K562 (cell line): Measurements from ENCODE around the gene TBL1X. TPM values are rescaled to one million over a fixed set of nuclear protein-coding genes. Genes with fewer than 3 reads are reported as not detected.

Experiments used
- ATAC-seq: fragments of 200-7000 bp; cut with Tn5 transposase; 3 replicates; pipeline ENCODE4 v1.9.1; 2020; ENCODE audit warnings: moderate library complexity
- BruUV-seq: library from RNA; stranded (reverse); fragments of 400-500 nt; replicated peaks from 2 replicates; lab custom pipeline; 2021; lab: Mats Ljungman, UMichigan
- CTCF ChIA-PET: fragments of 300-600 bp; formaldehyde crosslinking; extraction: SDS; loops from one replicate; lab custom pipeline; 2021; ENCODE audit warnings: low intra/inter-chr PET ratio; lab: Yijun Ruan, JAX
- POLR2A ChIA-PET: fragments of 300-600, 350-650 bp; sonication (Branson Sonifier 250); formaldehyde crosslinking; extraction: SDS; loops from one replicate; lab custom pipeline; 2021; ENCODE audit warnings: antibody characterized with exemption, inconsistent platforms; lab: Yijun Ruan, JAX
- DNase-seq, 4 experiments: peaks; one replicate each; pipeline versions ENCODE4 v3.0.0 to v3.0.0-alpha.2; 2011 to 2018; ENCODE audit warnings: low spot score in 3 of 4, mixed read lengths in 3 of 4; ENCODE audit errors: extremely low read depth in 1 of 4
- FAIRE-seq: peaks from 2 replicates; lab custom pipeline; 2011; peaks lifted over from hg19 to GRCh38; lab: Jason Lieb, UNC
- H2AFZ ChIP-seq: 2 replicates; pipeline ENCODE4 v1.6.0; 2011; ENCODE audit warnings: low read depth, low read length, control low read depth, inconsistent platforms
- H3K27ac ChIP-seq: fragments of 200-600 bp; 3 replicates; pipeline ENCODE4 v1.8.0; 2011; ENCODE audit warnings: low read depth, mild to moderate bottlenecking, control low read depth, inconsistent platforms, low read length, moderate library complexity, mixed read lengths; ENCODE audit errors: extremely low read depth
- H3K27me3 ChIP-seq, 2 experiments: fragments of 300-600 bp in 1 of 2; 2 replicates in 1 of 2; 3 replicates in 1 of 2; pipeline versions ENCODE4 v1.6.0 to v1.8.0; 2011; ENCODE audit warnings: inconsistent platforms in 2 of 2, low read length in 2 of 2, mild to moderate bottlenecking in 1 of 2, mixed read lengths in 1 of 2, moderate library complexity in 1 of 2; ENCODE audit not compliant: control insufficient read depth in 2 of 2, insufficient read depth in 2 of 2
- H3K36me3 ChIP-seq: fragments of 300-600 bp; 3 replicates; pipeline ENCODE4 v1.8.0; 2011; ENCODE audit warnings: mild to moderate bottlenecking, low read length, inconsistent platforms; ENCODE audit not compliant: control insufficient read depth, insufficient read depth
- H3K4me1 ChIP-seq, 2 experiments: fragments of 200-600 bp in 1 of 2; replicated peaks in 1 of 2; 2 replicates in 1 of 2; 3 replicates in 1 of 2; pipeline versions ENCODE4 v1.5.1 to v1.8.0; 2011; ENCODE audit warnings: inconsistent platforms in 2 of 2, low read length in 2 of 2, mild to moderate bottlenecking in 1 of 2, mixed read lengths in 1 of 2, moderate library complexity in 1 of 2; ENCODE audit not compliant: control insufficient read depth in 2 of 2, insufficient read depth in 2 of 2
- H3K4me2 ChIP-seq: 2 replicates; pipeline ENCODE4 v1.6.1; 2011; ENCODE audit warnings: low read length, control low read depth, inconsistent platforms, mixed read lengths; ENCODE audit not compliant: insufficient read depth
- H3K4me3 ChIP-seq: fragments of 200-600 bp; sonication (generic), shearing (Covaris generic); 2 replicates; pipeline ENCODE4 v1.5.1; 2016; ENCODE audit warnings: control low read depth, inconsistent platforms
- H3K79me2 ChIP-seq: fragments of 200-600 bp; 3 replicates; pipeline ENCODE4 v1.8.0; 2011; ENCODE audit warnings: low read length, inconsistent platforms; ENCODE audit not compliant: control insufficient read depth, insufficient read depth
- H3K9ac ChIP-seq, 2 experiments: 2 replicates each; pipeline versions ENCODE4 v1.6.0 to v1.6.1; 2011; ENCODE audit warnings: low read depth in 2 of 2, low read length in 2 of 2, control low read depth in 1 of 2, inconsistent platforms in 1 of 2, mild to moderate bottlenecking in 1 of 2, mixed read lengths in 1 of 2; ENCODE audit not compliant: insufficient read depth in 1 of 2
- H3K9me1 ChIP-seq: one replicate; pipeline ENCODE4 v1.6.0; 2011; ENCODE audit warnings: inconsistent platforms, mild to moderate bottlenecking, low read length, moderate library complexity; ENCODE audit not compliant: control insufficient read depth, insufficient read depth
- H3K9me3 ChIP-seq: replicated peaks from 2 replicates; pipeline ENCODE4 v1.5.1; 2011; ENCODE audit warnings: low read depth, low read length, inconsistent platforms; ENCODE audit not compliant: control insufficient read depth, insufficient read depth
- H4K20me1 ChIP-seq: replicated peaks from 2 replicates; pipeline ENCODE4 v1.6.1; 2011; ENCODE audit warnings: low read length, inconsistent platforms, mixed read lengths; ENCODE audit not compliant: control insufficient read depth, insufficient read depth
- ASH1L ChIP-seq: fragments of 450-650 bp; IDR thresholded peaks from 2 replicates; pipeline ENCODE4 v1.6.1; 2018; ENCODE audit warnings: borderline replicate concordance, mild to moderate bottlenecking, low read depth; ENCODE audit not compliant: partially characterized antibody
- DMBX1 ChIP-seq: fragments of 250-450 bp; sonication (Bioruptor Pico); IDR thresholded peaks from 2 replicates; pipeline ENCODE4 v1.8.0; 2022; ENCODE audit warnings: inconsistent platforms, mild to moderate bottlenecking, moderate library complexity, borderline replicate concordance
- FOS ChIP-seq: IDR thresholded peaks from 3 replicates; pipeline ENCODE4 v1.6.1; 2011; ENCODE audit not compliant: insufficient read length; ENCODE audit errors: extremely low read depth
- FOXJ2 ChIP-seq: fragments of 200-800 bp; sonication (Bioruptor generic); IDR thresholded peaks from 2 replicates; pipeline ENCODE4 v1.6.1; 2016; ENCODE audit warnings: missing genetic modification characterization, missing compliant biosample characterization
- HSF4 ChIP-seq: fragments of 250-450 bp; sonication (Bioruptor Pico); IDR thresholded peaks from 2 replicates; pipeline ENCODE4 v2.1.2; 2022; ENCODE audit warnings: mild to moderate bottlenecking, moderate library complexity, borderline replicate concordance
- PHB2 ChIP-seq: fragments of 450-650 bp; IDR thresholded peaks from 2 replicates; pipeline ENCODE4 v1.6.1; 2017; ENCODE audit warnings: low read depth
- PHF21A ChIP-seq: fragments of 450-650 bp; IDR thresholded peaks from 2 replicates; pipeline ENCODE4 v1.6.1; 2017; ENCODE audit warnings: low read depth, borderline replicate concordance
- PTBP1 ChIP-seq: fragments of 200-400 bp; formaldehyde crosslinking; IDR thresholded peaks from 2 replicates; pipeline ENCODE4 v1.6.1; 2017; ENCODE audit warnings: low read depth, low read length
- SMARCB1 ChIP-seq: IDR thresholded peaks from 2 replicates; pipeline ENCODE4 v1.6.1; 2011; ENCODE audit warnings: improper control_type of control experiment, low read depth; ENCODE audit not compliant: insufficient read length
- SMC3 ChIP-seq: conservative IDR thresholded peaks from 2 replicates; pipeline ENCODE4 v1.6.1; 2011; ENCODE audit warnings: low read depth, low read length, improper control_type of control experiment; ENCODE audit not compliant: insufficient read depth
- SREBF2 ChIP-seq: sonication (generic); formaldehyde crosslinking; IDR thresholded peaks from 2 replicates; pipeline ENCODE4 v1.4.0; 2020; ENCODE audit warnings: mild to moderate bottlenecking, missing genetic modification reagents
- SRF ChIP-seq, 2 experiments: fragments of 250-450, 450-650 bp in 1 of 2; sonication (Bioruptor Pico) in 1 of 2; sonication (generic) in 1 of 2; formaldehyde crosslinking; IDR thresholded peaks; 2 replicates each; pipeline versions ENCODE4 v1.5.0 to v1.5.1; 2020 to 2022; ENCODE audit warnings: mild to moderate bottlenecking in 1 of 2, missing genetic modification reagents in 1 of 2
- TCF3 ChIP-seq: sonication (generic); formaldehyde crosslinking; IDR thresholded peaks from 2 replicates; pipeline ENCODE4 v1.4.0; 2020; ENCODE audit warnings: mild to moderate bottlenecking, missing genetic modification reagents
- TCF7L2 ChIP-seq: fragments of 150-350 bp; IDR thresholded peaks from 2 replicates; pipeline ENCODE4 v1.6.1; 2016; ENCODE audit warnings: low read depth, mild to moderate bottlenecking, low read length, moderate library complexity
- ZFP1 ChIP-seq: fragments of 450-650 bp; formaldehyde crosslinking; IDR thresholded peaks from 2 replicates; pipeline ENCODE4 v1.4.0; 2020; ENCODE audit warnings: mild to moderate bottlenecking, mixed read lengths
- WGBS: fragments of 100-300 bp; shearing (Covaris generic); methylation state at CpG from one replicate; pipeline ENCODE4 v1.1.6; 2016; ENCODE audit warnings: low coverage, mixed read lengths; ENCODE audit not compliant: insufficient coverage; ENCODE audit errors: missing lambda C conversion rate; 5-methylcytosine and 5-hydroxymethylcytosine counted together
- in situ Hi-C: fragments of 300-500 bp; cut with MboI; formaldehyde crosslinking; loops from 4 replicates; pipeline ENCODE4 v1.15.0; 2018; ENCODE audit warnings: inconsistent platforms, mixed read lengths
- intact Hi-C: fragments of 100-400 bp; cut with micrococcal nuclease; formaldehyde crosslinking; loops from 2 replicates; pipeline ENCODE4 v1.14.2; 2022
- polyA plus RNA-seq, 8 experiments: library from polyadenylated mRNA; depleted of rRNA in 4 of 8; stranded (reverse) in 5 of 8; unstranded in 3 of 8; fragments of >200 nt; fragmentation: Nextera tagmentation in 2 of 8; fragmentation: Illumina TruSeq in 1 of 8; extraction: Ambion mirVana in 2 of 8; extraction: Trizol in 1 of 8; gene quantifications; 2 replicates each; pipeline versions ENCODE4 v1.2.1 to v1.2.3, GENCODE V29; 2011 to 2014; ENCODE audit warnings: inconsistent platforms in 1 of 8, missing spikeins in 1 of 8
- total RNA-seq, 7 experiments: library from RNA; depleted of rRNA in 6 of 7; stranded (reverse); fragments of >200 nt in 6 of 7; fragmentation: Illumina TruSeq in 2 of 7; extraction: Trizol in 2 of 7; gene quantifications; 2 replicates each; pipeline versions ENCODE4 v1.2.1 to v1.2.3, GENCODE V29; 2011 to 2021; ENCODE audit warnings: low replicate concordance in 1 of 7
- TF ChIP-seq, protein P1 (sequence below): fragments of 450-650 bp; IDR thresholded peaks from 2 replicates; pipeline ENCODE4 v1.6.1; 2017; ENCODE audit warnings: antibody characterized with exemption, mild to moderate bottlenecking
- TF ChIP-seq, protein P2 (sequence below): fragments of 450-650 bp; formaldehyde crosslinking; IDR thresholded peaks from 2 replicates; pipeline ENCODE4 v1.4.0; 2020; ENCODE audit warnings: mild to moderate bottlenecking, moderate library complexity
- TF ChIP-seq, protein P3 (sequence below): fragments of 450-650 bp; IDR thresholded peaks from 2 replicates; pipeline ENCODE4 v1.6.1; 2016; ENCODE audit warnings: missing biosample characterization, missing genetic modification characterization

Gene TBL1X
- total and polyA plus RNA-seq, 9 of the 15 experiments (the other 6 are each of a cell fraction or from before 2014, with no cell fraction given), result 6.0 to 49.6 (median 19.7) TPM

DNA sequence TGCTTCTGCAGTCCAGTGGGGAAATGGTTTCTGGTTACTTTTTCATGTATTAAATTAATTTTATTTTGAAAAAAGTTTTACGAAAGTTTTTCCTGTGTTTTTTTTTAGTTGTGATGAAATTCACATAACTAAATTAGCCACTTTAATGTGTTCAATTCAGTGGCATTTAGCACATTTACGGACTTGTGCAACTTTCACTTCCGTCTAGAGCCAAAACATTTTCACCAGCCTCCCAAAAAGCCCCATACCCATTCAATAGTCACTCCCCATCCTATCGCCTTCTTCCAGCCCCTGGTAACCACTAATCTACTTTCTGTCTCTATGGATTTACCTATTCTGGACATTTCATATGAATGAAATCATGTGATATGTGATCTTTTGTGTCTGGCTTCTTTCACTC is 22.8 kb upstream of the TBL1X start:
- intact Hi-C loops, result no loop called here

More for the DNA sequence above, 22.8 kb upstream of the TBL1X start:
- Histone ChIP-seq H3K9me3 (no peaks in the 10 kb centered on the region), H2AFZ (no peak overlapping the region), H3K36me3 (no peaks in the 10 kb centered on the region), H3K9ac (no peak overlapping the region), H3K27ac (no peak overlapping the region), H3K79me2 (no peaks in the 10 kb centered on the region), H4K20me1 (no peaks in the 10 kb centered on the region), H3K4me1 (peaks cover 0 to 3% of the 10 kb centered on the region in 2 experiments; a peak in 3 of 5 replicates), H3K9me1 (no peaks in the 10 kb centered on the region), H3K4me2 (no peak overlapping the region), H3K27me3 (no peaks in the 10 kb centered on the region), H3K4me3 (no peak overlapping the region)
- ChIA-PET CTCF (no interaction called here), POLR2A (interaction anchor here (1.1 kb wide), 1 partner anchor 13 kb away, joined by 3 read pairs; no protein-coding TSS in a partner anchor)
- TF ChIP-seq ASH1L (no peak), TCF7L2 (no peak), TCF3 (CRISPR knock-in tag) (no peak), SREBF2 (CRISPR knock-in tag) (no peak), HSF4 (CRISPR knock-in tag) (no peak), SMARCB1 (no peak), SRF (CRISPR knock-in tag; IDR thresholded peaks at IDR 0.05) (no peak), SMC3 (no peak), PHB2 (no peak), DMBX1 (no peak), ZFP1 (CRISPR knock-in tag) (no peak), FOS (no peak), PTBP1 (no peak), FOXJ2 (tag) (no peak), PHF21A (no peak)
- TF ChIP-seq, protein P1, sequence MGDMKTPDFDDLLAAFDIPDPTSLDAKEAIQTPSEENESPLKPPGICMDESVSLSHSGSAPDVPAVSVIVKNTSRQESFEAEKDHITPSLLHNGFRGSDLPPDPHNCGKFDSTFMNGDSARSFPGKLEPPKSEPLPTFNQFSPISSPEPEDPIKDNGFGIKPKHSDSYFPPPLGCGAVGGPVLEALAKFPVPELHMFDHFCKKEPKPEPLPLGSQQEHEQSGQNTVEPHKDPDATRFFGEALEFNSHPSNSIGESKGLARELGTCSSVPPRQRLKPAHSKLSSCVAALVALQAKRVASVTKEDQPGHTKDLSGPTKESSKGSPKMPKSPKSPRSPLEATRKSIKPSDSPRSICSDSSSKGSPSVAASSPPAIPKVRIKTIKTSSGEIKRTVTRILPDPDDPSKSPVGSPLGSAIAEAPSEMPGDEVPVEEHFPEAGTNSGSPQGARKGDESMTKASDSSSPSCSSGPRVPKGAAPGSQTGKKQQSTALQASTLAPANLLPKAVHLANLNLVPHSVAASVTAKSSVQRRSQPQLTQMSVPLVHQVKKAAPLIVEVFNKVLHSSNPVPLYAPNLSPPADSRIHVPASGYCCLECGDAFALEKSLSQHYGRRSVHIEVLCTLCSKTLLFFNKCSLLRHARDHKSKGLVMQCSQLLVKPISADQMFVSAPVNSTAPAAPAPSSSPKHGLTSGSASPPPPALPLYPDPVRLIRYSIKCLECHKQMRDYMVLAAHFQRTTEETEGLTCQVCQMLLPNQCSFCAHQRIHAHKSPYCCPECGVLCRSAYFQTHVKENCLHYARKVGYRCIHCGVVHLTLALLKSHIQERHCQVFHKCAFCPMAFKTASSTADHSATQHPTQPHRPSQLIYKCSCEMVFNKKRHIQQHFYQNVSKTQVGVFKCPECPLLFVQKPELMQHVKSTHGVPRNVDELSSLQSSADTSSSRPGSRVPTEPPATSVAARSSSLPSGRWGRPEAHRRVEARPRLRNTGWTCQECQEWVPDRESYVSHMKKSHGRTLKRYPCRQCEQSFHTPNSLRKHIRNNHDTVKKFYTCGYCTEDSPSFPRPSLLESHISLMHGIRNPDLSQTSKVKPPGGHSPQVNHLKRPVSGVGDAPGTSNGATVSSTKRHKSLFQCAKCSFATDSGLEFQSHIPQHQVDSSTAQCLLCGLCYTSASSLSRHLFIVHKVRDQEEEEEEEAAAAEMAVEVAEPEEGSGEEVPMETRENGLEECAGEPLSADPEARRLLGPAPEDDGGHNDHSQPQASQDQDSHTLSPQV, result no peak
- TF ChIP-seq, protein P2, sequence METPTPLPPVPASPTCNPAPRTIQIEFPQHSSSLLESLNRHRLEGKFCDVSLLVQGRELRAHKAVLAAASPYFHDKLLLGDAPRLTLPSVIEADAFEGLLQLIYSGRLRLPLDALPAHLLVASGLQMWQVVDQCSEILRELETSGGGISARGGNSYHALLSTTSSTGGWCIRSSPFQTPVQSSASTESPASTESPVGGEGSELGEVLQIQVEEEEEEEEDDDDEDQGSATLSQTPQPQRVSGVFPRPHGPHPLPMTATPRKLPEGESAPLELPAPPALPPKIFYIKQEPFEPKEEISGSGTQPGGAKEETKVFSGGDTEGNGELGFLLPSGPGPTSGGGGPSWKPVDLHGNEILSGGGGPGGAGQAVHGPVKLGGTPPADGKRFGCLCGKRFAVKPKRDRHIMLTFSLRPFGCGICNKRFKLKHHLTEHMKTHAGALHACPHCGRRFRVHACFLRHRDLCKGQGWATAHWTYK (CRISPR knock-in tag), result no peak
- TF ChIP-seq, protein P3, sequence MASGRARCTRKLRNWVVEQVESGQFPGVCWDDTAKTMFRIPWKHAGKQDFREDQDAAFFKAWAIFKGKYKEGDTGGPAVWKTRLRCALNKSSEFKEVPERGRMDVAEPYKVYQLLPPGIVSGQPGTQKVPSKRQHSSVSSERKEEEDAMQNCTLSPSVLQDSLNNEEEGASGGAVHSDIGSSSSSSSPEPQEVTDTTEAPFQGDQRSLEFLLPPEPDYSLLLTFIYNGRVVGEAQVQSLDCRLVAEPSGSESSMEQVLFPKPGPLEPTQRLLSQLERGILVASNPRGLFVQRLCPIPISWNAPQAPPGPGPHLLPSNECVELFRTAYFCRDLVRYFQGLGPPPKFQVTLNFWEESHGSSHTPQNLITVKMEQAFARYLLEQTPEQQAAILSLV, result no peak
- WGBS, result 56% methylated on average over 4 of the region's 4 CpGs
- ATAC-seq (no peak), DNase-seq (no peak), FAIRE-seq (no peak)
- in situ Hi-C loops, result no loop called here
- BruUV-seq, result no TSS peak
